GM10266 (cell line): Measurements from ENCODE around the gene PDE10A.
"Not testable (repeated sequence)": the region's sequence is repeated elsewhere in the genome, so short reads cannot be mapped to it uniquely, and the experiment has no call there.

ENCODE experiments used
- DNase-seq: peaks from one replicate; pipeline ENCODE4 v3.0.0; 2012; ENCODE audit errors: extremely low spot score
- CTCF ChIP-seq: IDR thresholded peaks from 2 replicates; pipeline ENCODE4 v1.5.1; 2012; ENCODE audit warnings: mild to moderate bottlenecking, low read depth; ENCODE audit not compliant: control insufficient read depth, insufficient read depth; ENCODE audit errors: missing control alignments

PDE10A gene

GRCh38 chr6:165599596-165600487 lies 63.2 kb downstream of the PDE10A start:
- no peak for DNase-seq
- no peak for TF ChIP-seq CTCF

- DNase-seq, result no peak
- no peak for TF ChIP-seq CTCF
Observed at GRCh38 chr6:165599121-165599520, 63.9 kb downstream of the PDE10A start.

GRCh38 chr6:165597821-165598220 lies 65.2 kb downstream of the PDE10A start:
- no peak for DNase-seq
- no peak for TF ChIP-seq CTCF

GRCh38 chr6:165594584-165595333 lies 68.3 kb downstream of the PDE10A start:
- no peak for DNase-seq
- TF ChIP-seq CTCF, result no peak

- DNase-seq, result not testable (repeated sequence)
Observed at GRCh38 chr6:165592947-165593346, 70.1 kb downstream of the PDE10A start.

- no peak for TF ChIP-seq CTCF
- DNase-seq, result no peak
Observed at GRCh38 chr6:165588515-165588914, 74.5 kb downstream of the PDE10A start.

GRCh38 chr6:165587206-165587605 lies 75.8 kb downstream of the PDE10A start:
- no peak for TF ChIP-seq CTCF
- DNase-seq, result no peak
